H9 (cell line): ENCODE data around the gene MAPK12. TPM values are rescaled to one million over a fixed set of nuclear protein-coding genes. Genes with fewer than 3 reads are reported as not detected.

Experiments
- DNase-seq: peaks from one replicate; pipeline ENCODE4 v3.0.0-alpha.2; 2017
- H2AFZ ChIP-seq: one replicate; pipeline ENCODE4 v1.6.1; 2013; ENCODE audit warnings: mild to moderate bottlenecking, low read length, control low read depth, moderate library complexity
- H2AK5ac ChIP-seq: 2 replicates; pipeline ENCODE4 v1.6.1; 2013; ENCODE audit warnings: low read length, control low read depth, mixed read lengths; ENCODE audit not compliant: insufficient read length
- H2BK120ac ChIP-seq: one replicate; pipeline ENCODE4 v1.6.1; 2013; ENCODE audit warnings: low read depth, mild to moderate bottlenecking, low read length, control low read depth, inconsistent platforms; ENCODE audit not compliant: poor library complexity, severe bottlenecking
- H2BK12ac ChIP-seq: 2 replicates; pipeline ENCODE4 v1.6.1; 2013; ENCODE audit warnings: low read length, control low read depth, mixed read lengths, low read depth; ENCODE audit not compliant: insufficient read length
- H2BK15ac ChIP-seq: 2 replicates; pipeline ENCODE4 v1.6.1; 2013; ENCODE audit warnings: low read depth, low read length, control low read depth
- H2BK20ac ChIP-seq: one replicate; pipeline ENCODE4 v1.6.1; 2013; ENCODE audit warnings: low read depth, mild to moderate bottlenecking, low read length, control low read depth, inconsistent platforms; ENCODE audit not compliant: poor library complexity, severe bottlenecking
- H2BK5ac ChIP-seq: 2 replicates; pipeline ENCODE4 v1.6.1; 2013; ENCODE audit warnings: low read length, control low read depth, mixed read lengths; ENCODE audit not compliant: insufficient read length
- H3K14ac ChIP-seq: 2 replicates; pipeline ENCODE4 v1.6.1; 2013; ENCODE audit warnings: low read length, control low read depth; ENCODE audit not compliant: insufficient read depth
- H3K18ac ChIP-seq: 2 replicates; pipeline ENCODE4 v1.6.1; 2013; ENCODE audit warnings: low read depth, mild to moderate bottlenecking, mixed read lengths, low read length, control low read depth; ENCODE audit not compliant: insufficient read length
- H3K23ac ChIP-seq: 2 replicates; pipeline ENCODE4 v1.6.1; 2013; ENCODE audit warnings: low read length, control low read depth, mixed read lengths, low read depth; ENCODE audit not compliant: insufficient read length
- H3K23me2 ChIP-seq: 2 replicates; pipeline ENCODE4 v1.6.1; 2013; ENCODE audit warnings: low read depth, mild to moderate bottlenecking, mixed read lengths, low read length, control low read depth; ENCODE audit not compliant: insufficient read length, poor library complexity, severe bottlenecking
- H3K27ac ChIP-seq: 2 replicates; pipeline ENCODE4 v1.5.1; 2013; ENCODE audit warnings: low read length, control low read depth, mixed read lengths, low read depth; ENCODE audit not compliant: insufficient read length
- H3K27me3 ChIP-seq: 2 replicates; pipeline ENCODE4 v1.6.1; 2013; ENCODE audit warnings: low read length, control low read depth, inconsistent platforms; ENCODE audit not compliant: insufficient read depth
- H3K4ac ChIP-seq: 2 replicates; pipeline ENCODE4 v1.6.1; 2013; ENCODE audit warnings: low read depth, mild to moderate bottlenecking, control low read depth, inconsistent platforms, low read length, moderate library complexity
- H3K4me1 ChIP-seq: 2 replicates; pipeline ENCODE4 v1.6.1; 2013; ENCODE audit warnings: low read length, control low read depth, inconsistent platforms; ENCODE audit not compliant: insufficient read depth
- H3K4me2 ChIP-seq: 2 replicates; pipeline ENCODE4 v1.6.1; 2013; ENCODE audit warnings: low read length, control low read depth, mixed read lengths; ENCODE audit not compliant: insufficient read length, insufficient read depth
- H3K56ac ChIP-seq: 2 replicates; pipeline ENCODE4 v1.6.1; 2013; ENCODE audit warnings: low read depth, mild to moderate bottlenecking, mixed read lengths, low read length, control low read depth; ENCODE audit not compliant: insufficient read length
- H3K79me1 ChIP-seq: 2 replicates; pipeline ENCODE4 v1.6.1; 2013; ENCODE audit warnings: low read depth, mild to moderate bottlenecking, moderate library complexity, low read length, control low read depth, inconsistent platforms; ENCODE audit not compliant: insufficient read depth, poor library complexity, severe bottlenecking
- H3K79me2 ChIP-seq: 2 replicates; pipeline ENCODE4 v1.6.1; 2013; ENCODE audit warnings: low read length, control low read depth, inconsistent platforms; ENCODE audit not compliant: insufficient read depth
- H3K9ac ChIP-seq: 2 replicates; pipeline ENCODE4 v1.6.1; 2013; ENCODE audit warnings: low read length, control low read depth, mixed read lengths; ENCODE audit not compliant: insufficient read length; ENCODE audit errors: extremely low read depth
- H3K9me3 ChIP-seq: one replicate; pipeline ENCODE4 v1.6.1; 2013; ENCODE audit warnings: low read depth, low read length, inconsistent platforms; ENCODE audit not compliant: control insufficient read depth
- H3T11ph ChIP-seq: one replicate; pipeline ENCODE4 v1.6.1; 2013; ENCODE audit warnings: mild to moderate bottlenecking, low read length, control low read depth, inconsistent platforms
- H4K20me1 ChIP-seq: one replicate; pipeline ENCODE4 v1.6.1; 2013; ENCODE audit not compliant: control insufficient read depth, insufficient read length, insufficient read depth
- H4K5ac ChIP-seq: 2 replicates; pipeline ENCODE4 v1.6.1; 2013; ENCODE audit warnings: low read depth, mild to moderate bottlenecking, mixed read lengths, low read length, control low read depth; ENCODE audit not compliant: insufficient read length
- H4K8ac ChIP-seq: replicated peaks from 2 replicates; pipeline ENCODE4 v1.6.1; 2013; ENCODE audit warnings: low read length, control low read depth, mixed read lengths, low read depth; ENCODE audit not compliant: insufficient read length
- H4K91ac ChIP-seq: 2 replicates; pipeline ENCODE4 v1.6.1; 2013; ENCODE audit warnings: low read depth, mild to moderate bottlenecking, moderate library complexity, mixed read lengths, low read length, control low read depth; ENCODE audit not compliant: insufficient read length
- H3K27ac Mint-ChIP-seq, 3 experiments: 2 replicates in 2 of 3; 3 replicates in 1 of 3; pipeline ENCODE4 v1.8.0; 2020 to 2021; ENCODE audit warnings: mixed read lengths in 3 of 3, mild to moderate bottlenecking in 1 of 3, moderate library complexity in 1 of 3
- H3K27me3 Mint-ChIP-seq: 2 replicates; pipeline ENCODE4 v1.8.0; 2021; ENCODE audit warnings: low read depth, mild to moderate bottlenecking, moderate library complexity, mixed read lengths
- H3K36me3 Mint-ChIP-seq, 3 experiments: 2 replicates in 2 of 3; 3 replicates in 1 of 3; pipeline ENCODE4 v1.8.0; 2020 to 2021; ENCODE audit warnings: low read depth in 3 of 3, mixed read lengths in 3 of 3; ENCODE audit not compliant: insufficient read depth in 1 of 3
- H3K4me1 Mint-ChIP-seq, 2 experiments: 2 replicates each; pipeline ENCODE4 v1.8.0; 2020; ENCODE audit warnings: mixed read lengths in 2 of 2
- H3K4me3 Mint-ChIP-seq, 2 experiments: 2 replicates in 1 of 2; 3 replicates in 1 of 2; pipeline ENCODE4 v1.8.0; 2020 to 2021; ENCODE audit warnings: mild to moderate bottlenecking in 2 of 2, mixed read lengths in 2 of 2, moderate library complexity in 1 of 2
- H3K9me3 Mint-ChIP-seq, 2 experiments: 2 replicates in 1 of 2; 3 replicates in 1 of 2; pipeline ENCODE4 v1.8.0; 2020; ENCODE audit warnings: mild to moderate bottlenecking in 2 of 2, mixed read lengths in 2 of 2, moderate library complexity in 1 of 2
- CTCF ChIP-seq: fragments of 200-600 bp; sonication (generic); conservative IDR thresholded peaks from 3 replicates; pipeline ENCODE4 v1.8.0; 2021; ENCODE audit warnings: antibody characterized with exemption, mild to moderate bottlenecking
- WGBS: extraction: QIAGEN DNeasy Blood & Tissue Kit; methylation state at CpG from one replicate; pipeline ENCODE4 v1.1.7; 2013; ENCODE audit warnings: missing lambda C conversion rate, low lambda C conversion rate, mixed read lengths; ENCODE audit not compliant: insufficient read length; ENCODE audit errors: extremely low coverage; 5-methylcytosine and 5-hydroxymethylcytosine counted together
- total RNA-seq: library from RNA; stranded (reverse); gene quantifications from 2 replicates; pipeline ENCODE4 v1.2.1, GENCODE V29; 2021

Gene MAPK12
- total RNA-seq, 1 experiment from 2014 or later: 31.3 TPM

- Histone ChIP-seq H3T11ph (no peak overlapping the region), H3K18ac (no peak overlapping the region), H3K27me3 (no peaks in the 10 kb centered on the region; the same call in 1 of the 2 replicates), H2AK5ac (no peak overlapping the region), H3K23me2 (peaks cover 5% of the 10 kb centered on the region), H3K9me3 (no peaks in the 10 kb centered on the region), H3K4me2 (no peak overlapping the region), H2BK15ac (no peak overlapping the region), H2AFZ (no peak overlapping the region), H4K8ac (no peak overlapping the region), H4K5ac (no peak overlapping the region), H3K56ac (no peak overlapping the region), H2BK20ac (no peak overlapping the region), H2BK5ac (no peak overlapping the region), H2BK120ac (no peak overlapping the region), H3K79me1 (no peaks in the 10 kb centered on the region), H3K9ac (no peak overlapping the region), H4K91ac (no peak overlapping the region), H4K20me1 (no peaks in the 10 kb centered on the region), H2BK12ac (no peak overlapping the region), H3K4me1 (no peaks in the 10 kb centered on the region), H3K27ac (no peak overlapping the region), H3K23ac (no peak overlapping the region), H3K79me2 (no peaks in the 10 kb centered on the region), H3K4ac (no peak overlapping the region), H3K14ac (no peak overlapping the region)
- no peak for DNase-seq
- Mint-ChIP-seq H3K27ac (no peak overlapping the region), H3K9me3 (peaks cover 8 to 13% of the 10 kb centered on the region in 2 experiments), H3K36me3 (peaks cover 33 to 54% (median 50%) of the 10 kb centered on the region in 3 experiments), H3K4me3 (no peak overlapping the region), H3K4me1 (peaks cover 2 to 8% of the 10 kb centered on the region in 2 experiments; a peak in 1 of 4 replicates), H3K27me3 (peaks cover 17% of the 10 kb centered on the region)
- no CpG with 5 or more reads among the region's 43 CpGs for WGBS
- no peak for TF ChIP-seq CTCF
Observed at GRCh38 chr22:50275181-50276055, 13.9 kb upstream of the MAPK12 start.
